Stimulated activated naive CD8-positive, alpha-beta T cell treated with anti-CD3 and anti-CD28 coated beads, Interleukin-15, amount 100 ng/mL, for 72 hours (primary cell): ENCODE measurements around the gene CUX1.

ENCODE experiments used
- ATAC-seq: fragments of 150-1000 bp; cut with Tn5 transposase; 2 replicates; pipeline ENCODE4 v1.10.0; 2021; ENCODE audit warnings: mild to moderate bottlenecking, moderate library complexity
- DNase-seq, 2 donors: peaks; one replicate each; pipeline ENCODE4 v3.0.0; 2021 to 2022
- H3K27ac Mint-ChIP-seq, 2 donors: one replicate each; pipeline ENCODE4 v1.8.0; 2022; ENCODE audit warnings: mild to moderate bottlenecking in 2 of 2, mixed read lengths in 2 of 2, moderate library complexity in 2 of 2
- H3K27me3 Mint-ChIP-seq: one replicate; pipeline ENCODE4 v1.8.0; 2022; ENCODE audit warnings: mixed read lengths
- H3K4me1 Mint-ChIP-seq: one replicate; pipeline ENCODE4 v1.8.0; 2022; ENCODE audit warnings: mild to moderate bottlenecking, mixed read lengths
- H3K4me3 Mint-ChIP-seq, 2 donors: one replicate each; pipeline ENCODE4 v1.8.0; 2022; ENCODE audit warnings: mild to moderate bottlenecking in 2 of 2, mixed read lengths in 2 of 2, moderate library complexity in 1 of 2
- H3K9me3 Mint-ChIP-seq, 2 donors: one replicate each; pipeline ENCODE4 v1.8.0; 2022; ENCODE audit warnings: mixed read lengths in 2 of 2

CUX1 gene

DNA sequence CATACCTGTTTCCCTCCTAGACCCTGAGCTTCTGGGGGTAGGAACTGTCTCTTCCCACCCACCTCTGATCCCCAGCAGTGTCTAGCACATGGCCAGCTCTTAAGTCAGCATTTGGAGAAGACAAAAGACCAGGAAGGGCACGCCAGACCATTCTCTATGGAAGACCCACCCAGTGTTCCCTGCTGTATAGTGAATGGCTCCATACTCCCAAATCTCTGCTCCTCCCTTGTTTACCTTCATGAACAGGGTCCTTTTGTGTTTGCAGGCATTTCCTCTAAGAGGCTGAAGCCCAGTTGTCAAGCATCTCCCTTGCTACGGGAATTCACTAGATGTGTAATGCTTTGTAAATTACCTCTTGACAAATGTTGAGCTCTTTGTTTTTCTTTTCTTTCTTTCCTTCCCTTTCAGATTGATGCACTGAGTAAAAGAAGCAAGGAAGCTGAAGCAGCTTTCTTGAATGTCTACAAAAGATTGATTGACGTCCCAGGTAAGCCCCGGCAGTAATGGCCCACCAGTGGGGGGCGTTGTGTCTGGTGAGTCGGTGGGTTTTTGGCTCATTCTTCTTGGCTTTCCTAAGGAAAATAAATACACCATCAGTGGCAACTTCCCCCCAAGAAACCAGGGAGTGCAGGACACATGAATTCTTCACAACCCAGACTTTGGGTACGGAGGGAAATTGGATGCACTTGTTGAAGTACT, 252.7 kb downstream of the CUX1 start:
- Mint-ChIP-seq H3K4me3 (no peak overlapping the region), H3K9me3 (no peaks in the 10 kb centered on the region), H3K27me3 (no peaks in the 10 kb centered on the region), H3K4me1 (peaks cover 6% of the 10 kb centered on the region), H3K27ac (no peak overlapping the region)
- ATAC-seq, result no peak
- no peak for DNase-seq

DNA sequence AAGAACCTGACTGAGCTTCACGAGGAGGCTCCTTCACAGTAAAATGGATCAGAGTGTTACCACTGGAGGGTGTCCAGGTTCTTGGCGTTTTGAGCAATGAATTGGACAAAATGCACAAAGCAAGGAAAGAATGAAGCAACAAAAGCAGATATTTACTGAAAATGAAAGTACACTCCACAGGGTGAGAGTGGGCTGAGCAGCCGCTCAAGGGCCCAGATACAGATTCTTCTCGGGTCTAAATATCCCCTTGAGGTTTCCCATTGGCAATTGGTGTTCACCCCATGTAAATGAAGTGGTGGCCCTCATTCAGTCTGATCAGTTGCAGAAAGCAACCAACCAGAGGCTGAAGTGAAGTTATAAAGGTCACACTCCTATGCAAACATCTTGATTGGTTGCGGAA, 254.6 kb downstream of the CUX1 start:
- H3K4me3 Mint-ChIP-seq, result no peak overlapping the region
- no peak overlapping the region for H3K27ac Mint-ChIP-seq
- H3K27me3 Mint-ChIP-seq, result no peaks in the 10 kb centered on the region
- H3K4me1 Mint-ChIP-seq, result peaks cover 11% of the 10 kb centered on the region
- DNase-seq (no peak), ATAC-seq (no peak)
- H3K9me3 Mint-ChIP-seq, result no peaks in the 10 kb centered on the region

DNA sequence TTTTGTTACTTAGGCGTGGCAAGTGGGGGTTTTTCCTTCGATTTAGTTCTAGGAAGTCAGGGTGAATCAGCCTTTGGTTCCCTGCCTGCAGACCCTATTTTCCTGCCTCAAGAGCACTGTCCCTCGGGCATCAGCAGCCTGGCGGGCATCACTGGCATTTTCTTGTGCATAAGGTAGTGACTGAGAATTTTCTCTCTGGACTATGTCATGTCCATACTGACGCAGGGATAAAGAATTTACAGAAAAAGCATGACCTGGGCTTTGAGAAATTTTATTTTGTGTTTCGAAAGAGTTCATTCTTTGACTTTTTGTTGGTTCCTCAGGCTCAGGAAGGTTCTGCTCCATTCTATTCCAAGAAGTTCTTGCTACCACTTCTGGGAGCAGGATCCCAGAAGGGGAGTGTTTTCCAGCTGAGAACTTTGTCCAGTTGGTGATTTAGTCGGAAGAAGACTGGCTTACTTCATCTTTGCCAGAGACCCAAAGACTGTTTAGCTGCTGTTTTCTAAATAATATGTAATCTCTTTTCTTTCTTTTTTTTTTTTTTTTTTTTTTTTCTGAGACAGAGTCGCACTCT, 255.3 kb downstream of the CUX1 start:
- H3K27me3 Mint-ChIP-seq, result no peaks in the 10 kb centered on the region
- H3K27ac Mint-ChIP-seq, result peak overlapping the region in 1 of 2 donors; percentile 91
- H3K4me1 Mint-ChIP-seq, result peaks cover 14% of the 10 kb centered on the region
- H3K4me3 Mint-ChIP-seq, result no peak overlapping the region
- ATAC-seq (no peak), DNase-seq (no peak)
- no peaks in the 10 kb centered on the region for H3K9me3 Mint-ChIP-seq

DNA sequence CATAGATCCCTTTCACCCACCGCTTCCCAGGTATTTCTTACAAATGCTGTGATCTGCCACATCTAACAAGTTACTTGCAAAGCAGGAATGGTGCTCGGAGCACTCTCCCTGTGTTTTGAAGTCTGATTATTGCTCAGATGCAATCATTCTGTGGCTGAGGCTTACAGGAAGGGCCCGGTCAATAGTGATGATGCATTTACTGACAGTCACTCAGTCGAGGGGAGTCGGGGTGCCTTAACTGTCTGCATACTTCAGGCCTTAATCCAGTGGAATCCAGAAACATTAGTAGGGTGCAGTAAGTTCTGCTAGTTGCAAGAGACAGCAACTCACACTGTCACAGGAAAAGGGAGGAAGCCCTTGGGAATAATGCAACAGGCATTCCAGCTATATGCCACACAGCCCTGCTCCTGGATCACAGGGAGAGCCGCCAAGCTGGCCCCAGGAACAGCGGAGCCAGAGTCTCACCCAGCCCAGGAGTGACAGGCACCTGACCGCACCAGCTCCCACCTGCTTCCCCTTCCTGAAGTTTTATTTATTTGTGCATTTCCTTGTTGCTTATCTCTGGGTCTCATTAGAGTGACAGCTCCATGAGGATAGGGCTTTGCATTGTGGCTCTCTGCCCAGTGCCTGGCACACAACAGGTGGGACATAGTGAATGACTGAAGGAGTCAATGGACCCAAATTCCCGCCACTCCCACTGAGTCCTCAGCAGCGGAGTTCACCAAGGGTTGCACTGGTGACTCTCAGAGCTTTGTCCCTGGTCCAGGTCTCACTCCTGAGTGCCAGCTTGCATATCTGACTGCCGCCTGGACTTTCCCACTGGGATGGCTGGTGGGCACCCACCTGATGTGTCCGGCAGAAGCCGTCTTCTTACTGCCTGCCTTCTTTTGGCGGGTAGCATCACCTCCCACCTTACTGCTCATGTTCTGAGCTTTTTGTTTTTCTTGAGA, 256.8 kb downstream of the CUX1 start:
- ATAC-seq, result no peak
- peaks cover 14% of the 10 kb centered on the region for H3K4me1 Mint-ChIP-seq
- DNase-seq, result no peak
- no peaks in the 10 kb centered on the region for H3K9me3 Mint-ChIP-seq
- no peak overlapping the region for H3K27ac Mint-ChIP-seq
- H3K27me3 Mint-ChIP-seq, result no peaks in the 10 kb centered on the region
- H3K4me3 Mint-ChIP-seq, result no peak overlapping the region

DNA sequence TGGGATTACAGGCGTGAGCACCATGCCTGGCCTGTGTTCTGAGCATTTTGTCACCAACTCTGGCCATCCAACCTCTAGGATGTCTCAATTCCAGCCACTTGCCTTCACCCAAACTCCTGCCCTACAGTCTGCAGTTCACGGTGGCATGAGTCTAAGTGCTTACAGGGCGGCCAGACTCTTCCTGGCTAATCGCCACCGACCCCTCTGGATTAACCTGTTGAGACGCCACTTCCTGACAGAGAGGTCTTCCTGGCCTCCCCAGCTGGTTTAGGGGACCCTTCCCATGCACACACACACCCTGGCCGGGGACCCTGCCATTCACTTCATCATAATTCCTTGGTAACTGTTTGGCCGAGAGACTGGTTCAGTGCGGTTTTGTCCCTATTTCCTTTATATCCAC, 257.7 kb downstream of the CUX1 start:
- Mint-ChIP-seq H3K4me3 (no peak overlapping the region), H3K27me3 (no peaks in the 10 kb centered on the region), H3K4me1 (peaks cover 14% of the 10 kb centered on the region), H3K27ac (peak overlapping the region; percentile 58 to 78), H3K9me3 (no peaks in the 10 kb centered on the region)
- DNase-seq (no peak), ATAC-seq (no peak)

DNA sequence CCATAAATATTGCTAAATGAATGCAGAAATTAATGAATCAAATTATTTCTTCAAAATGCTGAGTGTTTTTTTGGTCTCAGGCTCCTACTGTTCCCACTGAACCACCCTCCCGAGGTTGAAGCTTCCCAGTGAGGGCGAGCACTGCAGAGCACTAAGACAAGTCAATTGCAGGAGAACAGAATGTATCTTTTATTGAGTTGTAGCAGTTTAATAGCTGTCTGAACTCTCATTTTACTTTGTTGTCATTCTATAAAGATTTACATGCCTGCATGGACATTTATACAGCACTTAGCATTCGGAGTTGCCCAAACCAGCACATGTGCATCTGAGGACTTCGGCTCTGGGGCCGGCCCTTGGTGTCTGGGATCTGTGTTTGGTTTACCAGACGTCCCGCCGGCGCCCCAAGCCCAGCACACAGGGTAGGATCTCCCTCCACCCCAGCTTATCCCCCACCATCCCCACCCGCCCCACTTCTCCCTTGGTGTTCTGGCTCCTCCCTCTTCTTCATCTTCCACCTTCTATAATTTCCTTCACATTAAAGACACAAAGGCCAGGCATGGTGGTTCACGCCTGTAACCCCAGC, 258.2 kb downstream of the CUX1 start:
- peaks cover 14% of the 10 kb centered on the region for H3K4me1 Mint-ChIP-seq
- no peaks in the 10 kb centered on the region for H3K27me3 Mint-ChIP-seq
- peak overlapping the region in 1 of 2 donors; percentile 78 for H3K27ac Mint-ChIP-seq
- DNase-seq (no peak), ATAC-seq (no peak)
- no peak overlapping the region for H3K4me3 Mint-ChIP-seq
- H3K9me3 Mint-ChIP-seq, result no peaks in the 10 kb centered on the region

DNA sequence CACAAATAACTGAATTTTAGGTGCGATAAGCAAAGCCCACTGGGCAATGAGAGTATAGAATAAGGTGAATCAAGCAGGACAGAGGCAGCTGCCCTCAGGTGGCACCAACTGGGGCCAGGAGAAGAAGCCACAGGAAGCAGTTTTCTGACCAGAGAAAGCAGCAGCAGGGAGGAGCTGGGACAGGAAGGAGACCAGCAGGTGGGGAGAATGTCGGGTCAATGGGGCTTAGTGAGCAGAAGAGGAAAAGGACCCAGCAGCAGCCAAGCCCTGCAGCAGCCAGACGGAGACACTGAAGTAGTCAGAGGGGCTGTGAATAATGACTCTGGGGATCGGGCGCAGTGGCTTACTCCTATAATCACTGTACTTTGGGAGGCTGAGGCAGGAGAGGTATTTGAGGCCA, 259.7 kb downstream of the CUX1 start:
- H3K4me3 Mint-ChIP-seq, result no peak overlapping the region
- H3K4me1 Mint-ChIP-seq, result peaks cover 14% of the 10 kb centered on the region
- H3K27me3 Mint-ChIP-seq, result no peaks in the 10 kb centered on the region
- H3K9me3 Mint-ChIP-seq, result peaks cover 0 to 5% of the 10 kb centered on the region in 2 donors
- no peak for ATAC-seq
- no peak overlapping the region for H3K27ac Mint-ChIP-seq
- DNase-seq, result no peak

DNA sequence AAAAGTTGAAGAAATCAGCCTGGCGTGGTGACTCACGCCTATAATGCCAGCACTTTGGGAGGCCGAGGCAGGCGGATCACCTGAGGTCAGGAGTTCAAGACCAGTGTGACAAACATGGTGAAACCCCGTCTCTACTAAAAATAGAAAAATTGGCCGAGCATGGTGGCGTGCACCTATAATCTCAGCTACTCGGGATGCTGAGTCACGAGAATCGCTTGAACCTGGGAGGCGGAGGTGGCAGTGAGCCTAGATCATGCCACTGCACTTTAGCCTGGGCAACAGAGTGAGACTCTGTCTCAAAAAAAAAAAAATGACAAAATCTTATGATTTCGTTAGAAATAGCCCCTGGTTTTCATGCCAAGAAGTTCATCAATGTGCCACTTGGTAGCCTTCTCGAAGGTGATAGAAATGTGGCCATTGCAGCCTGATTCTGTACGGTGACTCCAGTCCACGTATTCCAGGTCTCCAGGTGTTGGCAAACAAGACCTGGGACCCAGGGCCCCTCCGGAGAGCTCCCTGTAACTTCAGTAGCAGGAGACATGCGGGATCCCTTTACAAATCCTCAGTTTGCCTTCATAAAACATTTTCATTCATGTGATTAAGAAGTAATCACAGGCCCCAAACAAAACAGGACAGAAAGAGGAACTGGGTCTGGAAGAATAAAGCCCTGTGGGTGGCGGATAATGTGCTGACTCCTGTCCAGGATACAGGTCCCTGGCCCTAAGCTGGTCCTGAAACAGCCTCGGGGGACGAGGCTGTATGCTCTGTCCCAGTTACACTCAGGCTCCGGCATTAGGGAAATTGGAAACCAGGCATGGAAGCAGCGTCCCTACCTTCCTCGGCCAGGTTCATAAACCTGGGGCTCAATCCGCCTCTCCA, 262.0 kb downstream of the CUX1 start:
- Mint-ChIP-seq H3K4me3 (no peak overlapping the region), H3K4me1 (peaks cover 9% of the 10 kb centered on the region), H3K27ac (no peak overlapping the region), H3K27me3 (no peaks in the 10 kb centered on the region), H3K9me3 (peaks cover 4 to 13% of the 10 kb centered on the region in 2 donors)
- DNase-seq (no peak), ATAC-seq (no peak)

DNA sequence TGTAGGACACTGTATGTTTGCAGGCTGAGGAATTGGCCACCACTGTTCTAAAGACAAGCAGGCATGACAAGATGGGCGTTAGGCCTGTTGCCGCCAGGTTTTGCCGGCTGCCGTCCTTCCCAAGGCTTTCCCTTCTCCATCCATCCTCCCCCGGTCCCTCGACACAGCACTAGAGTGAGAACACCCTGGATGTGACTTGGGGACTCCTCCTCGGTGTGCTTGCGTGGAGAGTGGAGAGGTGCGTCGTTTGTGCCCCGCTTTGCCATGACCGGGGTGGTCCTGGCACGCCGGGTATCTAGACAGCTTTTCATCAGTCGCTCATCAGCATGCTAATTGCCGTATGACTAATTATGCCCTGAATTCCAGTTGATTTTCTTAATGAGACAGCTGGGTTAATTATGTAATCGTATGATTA, 262.6 kb downstream of the CUX1 start:
- DNase-seq (no peak), ATAC-seq (no peak)
- H3K4me1 Mint-ChIP-seq, result peaks cover 9% of the 10 kb centered on the region
- no peak overlapping the region for H3K27ac Mint-ChIP-seq
- H3K4me3 Mint-ChIP-seq, result no peak overlapping the region
- peaks cover 4 to 14% of the 10 kb centered on the region in 2 donors for H3K9me3 Mint-ChIP-seq
- no peaks in the 10 kb centered on the region for H3K27me3 Mint-ChIP-seq

DNA sequence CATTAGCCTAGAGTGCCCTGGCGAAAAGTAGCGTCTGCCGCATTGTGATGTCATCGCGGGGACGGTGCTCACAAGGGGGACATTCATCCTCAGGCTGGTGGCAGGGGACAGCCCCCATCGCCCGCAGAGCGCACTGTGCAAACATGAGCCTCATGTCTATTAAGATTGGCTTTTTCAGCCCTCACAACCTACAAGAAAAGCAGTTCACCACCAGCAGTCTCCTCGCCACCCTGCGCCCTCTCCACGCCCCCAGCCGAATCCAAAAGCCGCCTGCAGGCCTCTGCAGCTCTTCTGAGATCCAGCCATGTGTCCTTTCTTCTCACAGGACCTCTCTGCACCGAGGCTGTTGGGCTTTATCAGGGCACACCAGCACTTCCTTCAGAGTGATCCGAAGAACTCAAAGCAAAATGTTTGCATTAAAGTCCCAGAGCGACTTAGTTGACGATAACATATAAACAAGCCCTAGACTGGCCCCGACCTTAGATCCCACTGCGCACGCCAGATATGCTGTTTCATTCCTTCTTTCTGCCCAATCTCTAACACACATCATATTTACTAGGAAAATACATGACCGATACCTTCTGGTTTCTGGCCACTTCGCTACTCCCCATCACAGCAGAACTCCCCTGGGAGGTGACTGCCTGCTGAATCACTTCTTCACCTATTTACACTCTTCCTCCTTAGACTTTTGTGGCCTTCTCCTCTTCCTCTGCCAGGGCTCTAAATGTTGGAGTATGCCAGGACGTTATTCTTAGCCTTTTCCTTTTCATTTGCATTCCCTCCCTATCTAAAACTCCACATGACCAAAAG, 263.2 kb downstream of the CUX1 start:
- Mint-ChIP-seq H3K27me3 (no peaks in the 10 kb centered on the region), H3K4me3 (no peak overlapping the region), H3K9me3 (peaks cover 8 to 20% of the 10 kb centered on the region in 2 donors), H3K27ac (no peak overlapping the region), H3K4me1 (peaks cover 9% of the 10 kb centered on the region)
- no peak for DNase-seq
- no peak for ATAC-seq

DNA sequence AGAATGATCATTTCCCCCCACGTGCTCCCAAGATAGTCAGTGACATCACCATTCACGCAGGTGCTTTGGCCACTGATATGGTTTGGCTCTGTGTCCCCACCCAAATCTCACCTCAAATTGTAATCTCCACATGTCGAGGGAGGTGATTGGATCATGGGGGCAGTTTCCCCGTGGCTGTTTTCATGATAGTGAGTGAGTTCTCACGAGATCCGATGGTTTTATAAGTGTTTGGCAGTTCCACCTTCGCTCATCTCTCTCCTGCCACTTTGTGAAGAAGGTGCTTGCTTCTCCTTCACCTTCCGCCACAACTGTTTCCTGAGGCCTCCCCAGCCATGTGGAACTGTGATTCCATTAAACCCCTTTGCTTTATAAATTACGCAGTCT, 263.8 kb downstream of the CUX1 start:
- no peak for ATAC-seq
- peaks cover 12 to 24% of the 10 kb centered on the region in 2 donors for H3K9me3 Mint-ChIP-seq
- H3K27me3 Mint-ChIP-seq, result no peaks in the 10 kb centered on the region
- DNase-seq, result no peak
- no peak overlapping the region for H3K4me3 Mint-ChIP-seq
- H3K4me1 Mint-ChIP-seq, result peaks cover 9% of the 10 kb centered on the region
- no peak overlapping the region for H3K27ac Mint-ChIP-seq

DNA sequence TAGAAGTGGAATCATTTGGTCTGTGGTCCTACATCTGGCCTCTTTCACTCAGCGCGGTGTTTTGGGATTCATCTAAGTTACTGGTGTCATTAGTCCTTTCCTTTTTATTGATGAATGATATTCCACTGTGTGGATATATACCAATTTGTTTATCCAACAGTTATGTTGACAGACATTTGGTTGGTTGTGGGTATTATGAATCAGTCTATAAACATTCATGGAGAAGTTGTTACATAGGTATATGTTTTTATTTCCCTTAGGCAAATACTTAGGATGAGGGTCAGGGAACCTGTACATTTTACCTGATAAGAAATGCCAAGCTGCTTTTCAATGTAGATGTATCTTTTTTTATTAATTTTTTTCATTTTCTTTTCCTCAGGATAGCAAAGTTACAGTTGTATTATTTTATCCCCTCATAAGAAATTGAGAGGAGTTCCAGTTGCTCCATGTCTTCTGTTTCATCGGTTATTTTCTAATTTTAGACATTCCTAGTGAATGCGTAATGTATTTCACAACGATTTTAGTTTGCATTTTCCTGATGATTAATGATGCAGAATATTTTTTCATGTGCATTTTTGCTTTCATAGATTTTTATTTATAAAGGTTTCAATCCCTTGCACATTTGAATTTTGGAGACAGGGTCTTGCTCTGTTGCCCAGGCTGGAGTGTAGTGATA, 265.4 kb downstream of the CUX1 start:
- Mint-ChIP-seq H3K27ac (no peak overlapping the region), H3K4me1 (no peaks in the 10 kb centered on the region), H3K4me3 (no peak overlapping the region), H3K9me3 (peaks cover 13 to 27% of the 10 kb centered on the region in 2 donors), H3K27me3 (no peaks in the 10 kb centered on the region)
- ATAC-seq (no peak), DNase-seq (no peak)

DNA sequence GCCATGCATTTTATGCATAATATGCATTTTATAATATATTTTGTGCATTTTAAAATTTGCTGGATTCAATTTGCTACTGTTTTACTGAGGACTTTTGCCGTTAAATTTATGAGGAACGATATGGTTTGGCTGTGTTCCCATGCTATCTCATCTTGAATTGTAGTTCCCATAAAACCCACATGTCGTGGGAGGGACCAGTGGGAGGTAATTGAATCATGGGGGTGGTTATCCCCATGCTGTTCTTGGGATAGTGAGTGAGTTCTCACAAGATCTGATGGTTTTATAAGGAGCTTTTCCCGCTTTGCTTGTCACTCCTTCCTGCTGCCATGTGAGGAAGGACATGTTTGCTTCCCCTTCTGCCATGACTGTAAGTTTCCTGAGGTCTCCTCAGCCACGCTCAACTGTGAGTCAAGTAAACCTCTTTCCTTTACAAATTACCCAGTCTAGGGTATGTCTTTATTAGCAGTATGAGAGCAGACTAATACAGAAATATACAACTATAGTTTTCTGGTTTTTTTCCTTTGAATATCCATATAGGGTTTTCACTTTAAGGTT, 267.9 kb downstream of the CUX1 start:
- Mint-ChIP-seq H3K4me1 (no peaks in the 10 kb centered on the region), H3K27me3 (no peaks in the 10 kb centered on the region), H3K4me3 (no peak overlapping the region), H3K9me3 (peaks cover 18 to 41% of the 10 kb centered on the region in 2 donors), H3K27ac (no peak overlapping the region)
- ATAC-seq, result no peak
- DNase-seq, result no peak
